Mucosa of gallbladder (tissue), 1 donor: Measurements from ENCODE around the gene TBC1D21. TPM values are rescaled to one million over a fixed set of nuclear protein-coding genes. Genes with fewer than 3 reads are reported as not detected.
A peak's percentile ranks its signal among the peaks of the same experiment; 100 is the strongest.

Experiments
- DNase-seq: peaks from one replicate; pipeline ENCODE4 v3.0.0-alpha.2; 2020; ENCODE audit warnings: low spot score
- total RNA-seq: library from RNA; stranded (reverse); gene quantifications from one replicate; pipeline ENCODE4 v1.2.1, GENCODE V29; 2021
- donor health status: DM: no; HTN: no; CAD: no.

Gene TBC1D21
- total RNA-seq, 1 donor from 2014 or later = not detected

- DNase-seq = no peak
Measured at GRCh38 chr15:73858062-73858461, 15.3 kb upstream of the TBC1D21 start.

GRCh38 chr15:73862276-73862675, 11.1 kb upstream of the TBC1D21 start:
- no peak for DNase-seq

DNA sequence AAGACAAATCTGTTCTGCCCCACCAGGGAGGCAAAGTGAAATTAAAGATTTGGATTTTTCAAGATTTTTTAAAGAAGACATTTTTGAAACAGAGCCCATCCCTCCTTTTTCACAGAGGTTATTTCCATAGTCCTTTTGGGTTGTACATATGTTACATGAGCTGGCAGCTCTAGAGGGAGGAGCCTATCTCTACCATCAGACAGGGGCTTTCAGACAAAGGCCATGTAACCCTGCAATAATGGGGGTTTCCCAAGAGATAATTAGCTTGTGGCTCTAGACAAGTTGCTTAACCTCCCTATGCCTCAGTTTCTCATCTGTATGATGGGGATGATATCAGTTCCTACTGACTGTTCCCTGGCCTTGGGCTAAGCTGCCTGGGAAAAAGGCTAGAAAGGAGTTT, 8.0 kb upstream of the TBC1D21 start:
- DNase-seq = no peak

DNA sequence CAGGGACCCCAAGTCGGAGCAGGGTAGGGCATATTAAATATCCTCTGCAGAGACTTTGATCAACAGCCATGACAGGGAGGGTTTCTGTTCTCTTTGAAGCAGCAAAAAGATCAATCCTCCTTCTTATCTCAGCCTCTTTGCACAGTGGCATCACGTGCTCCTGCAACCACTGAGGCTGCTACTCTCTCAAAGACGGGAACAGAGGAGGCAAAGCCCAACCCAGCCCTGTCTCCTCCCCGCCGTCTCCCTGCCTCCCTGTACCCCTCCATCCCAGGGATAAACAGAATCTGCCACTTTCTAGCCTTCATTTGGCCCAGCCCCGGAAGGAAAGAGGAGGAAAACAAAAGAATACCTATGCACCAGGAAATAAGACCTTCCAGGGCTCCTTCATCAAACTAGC, 7.5 kb upstream of the TBC1D21 start:
- DNase-seq = peak; percentile 39

GRCh38 chr15:73866481-73866880, 6.9 kb upstream of the TBC1D21 start:
- no peak for DNase-seq

GRCh38 chr15:73866881-73867410, 6.4 kb upstream of the TBC1D21 start:
- DNase-seq = no peak

GRCh38 chr15:73867426-73867825, 5.9 kb upstream of the TBC1D21 start:
- no peak for DNase-seq

DNA sequence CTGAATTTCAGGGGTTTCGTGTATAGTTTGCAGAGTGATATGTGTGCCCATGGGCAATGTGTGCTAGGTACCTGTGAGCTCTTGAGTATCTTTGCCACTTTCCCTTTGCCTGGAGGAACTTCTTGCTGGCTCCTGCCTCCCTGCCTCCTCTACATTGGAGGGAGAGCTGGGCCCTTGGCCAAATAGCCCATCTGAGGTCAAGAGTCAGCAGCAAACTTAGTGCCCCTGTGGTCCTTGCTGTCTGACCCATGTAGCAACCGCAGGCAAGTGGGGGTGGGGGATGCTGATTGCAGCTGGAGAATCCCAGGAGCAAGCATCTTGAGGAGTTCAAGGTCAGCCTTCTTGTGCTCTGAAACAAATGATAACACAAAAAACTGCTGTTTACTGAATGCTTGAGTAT, 5.4 kb upstream of the TBC1D21 start:
- no peak for DNase-seq

DNA sequence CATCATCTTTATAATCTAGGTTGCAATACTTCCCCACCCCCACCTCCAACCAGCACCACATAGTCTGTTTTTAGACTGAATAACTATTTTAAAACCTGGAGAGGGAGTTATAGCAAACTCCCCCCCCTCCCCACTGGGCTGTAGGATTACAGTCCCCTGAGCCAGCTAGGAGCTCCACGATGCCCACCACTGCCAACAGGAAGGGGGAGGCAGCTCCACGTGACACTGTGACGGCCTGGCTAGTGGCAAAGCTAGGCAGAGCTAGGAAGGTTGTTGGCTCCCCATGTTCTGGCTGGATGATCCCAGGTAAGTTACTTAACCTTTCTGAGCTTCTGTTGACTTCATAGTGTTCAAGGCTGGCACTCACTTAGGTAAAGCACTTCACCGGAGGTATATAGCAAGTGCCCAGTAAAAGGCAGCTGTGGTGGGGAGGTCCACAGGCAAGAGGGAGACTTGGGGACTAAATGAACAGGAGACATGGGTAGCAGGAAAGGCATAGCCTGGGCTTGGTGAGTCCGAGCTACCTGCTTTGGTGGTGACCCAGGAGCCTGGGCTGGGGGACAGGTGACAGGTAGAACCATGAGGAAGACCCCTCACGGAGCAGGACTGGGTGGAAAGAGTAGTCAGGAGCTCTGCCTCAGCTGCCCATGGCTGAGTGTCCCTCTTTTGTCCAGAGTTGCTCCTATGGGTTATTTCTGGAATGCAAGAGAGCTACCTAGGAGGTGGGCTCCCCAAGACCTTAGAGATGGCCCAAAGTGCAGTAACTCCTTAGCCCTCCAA, 4.0 kb upstream of the TBC1D21 start:
- no peak for DNase-seq

GRCh38 chr15:73870700-73871408, 2.5 kb upstream of the TBC1D21 start:
- peak; percentile 48 for DNase-seq

DNA sequence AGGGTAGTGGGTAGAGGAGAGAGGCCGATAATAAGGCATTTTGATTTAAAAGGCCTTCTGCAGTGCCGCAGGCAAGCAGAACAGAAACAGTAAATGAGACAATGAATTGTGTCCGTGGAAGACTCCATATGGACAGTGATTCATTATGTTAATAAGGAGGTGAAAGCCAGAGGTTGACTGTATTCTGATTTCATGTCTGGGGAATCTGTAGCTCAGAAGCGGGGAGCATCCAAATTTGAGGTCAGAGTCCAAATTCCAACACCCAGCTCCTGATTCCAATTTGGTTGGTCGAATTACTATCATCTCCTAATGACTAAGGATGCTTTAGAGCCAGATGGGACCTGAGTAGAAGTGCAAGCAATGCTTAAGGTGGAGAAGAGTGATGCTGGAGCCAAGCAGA, 1.0 kb upstream of the TBC1D21 start:
- DNase-seq = no peak

DNA sequence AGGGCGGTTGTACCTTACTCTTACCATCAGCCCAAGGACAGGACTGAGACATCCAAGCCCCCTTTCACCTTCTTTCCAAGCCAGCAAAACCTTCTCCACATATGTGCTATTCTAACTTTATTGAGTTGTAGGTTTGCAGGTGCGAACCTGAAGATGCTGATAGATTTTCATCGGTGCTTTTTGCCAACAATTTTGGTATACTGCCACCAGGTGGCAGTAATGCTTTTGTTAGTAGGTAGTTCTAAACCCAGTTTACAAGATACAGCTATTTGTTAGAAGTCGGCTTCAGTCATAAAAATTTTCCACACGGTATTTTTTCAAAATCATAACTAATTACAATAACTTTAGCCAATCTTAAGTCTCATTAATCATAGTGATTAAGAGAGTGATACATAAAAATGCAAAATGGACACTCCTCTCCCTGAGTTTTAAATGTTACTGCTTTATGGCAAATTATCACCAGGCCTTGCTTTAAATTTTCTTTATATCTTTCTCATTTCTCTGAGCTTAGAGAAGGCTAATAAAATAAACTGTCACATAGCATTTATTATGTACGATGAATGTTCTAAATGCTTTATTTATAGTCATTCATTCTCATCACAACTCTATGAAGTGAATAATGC, 636 bp downstream of the TBC1D21 start:
- DNase-seq = peak; percentile 51

- DNase-seq = no peak
Measured at GRCh38 chr15:73879426-73879825, 6.1 kb downstream of the TBC1D21 start.

GRCh38 chr15:73881579-73882320, 8.4 kb downstream of the TBC1D21 start:
- no peak for DNase-seq

- DNase-seq = no peak
Measured at GRCh38 chr15:73882761-73883419, 9.5 kb downstream of the TBC1D21 start.

GRCh38 chr15:73884159-73884558, 10.8 kb downstream of the TBC1D21 start:
- no peak for DNase-seq

DNA sequence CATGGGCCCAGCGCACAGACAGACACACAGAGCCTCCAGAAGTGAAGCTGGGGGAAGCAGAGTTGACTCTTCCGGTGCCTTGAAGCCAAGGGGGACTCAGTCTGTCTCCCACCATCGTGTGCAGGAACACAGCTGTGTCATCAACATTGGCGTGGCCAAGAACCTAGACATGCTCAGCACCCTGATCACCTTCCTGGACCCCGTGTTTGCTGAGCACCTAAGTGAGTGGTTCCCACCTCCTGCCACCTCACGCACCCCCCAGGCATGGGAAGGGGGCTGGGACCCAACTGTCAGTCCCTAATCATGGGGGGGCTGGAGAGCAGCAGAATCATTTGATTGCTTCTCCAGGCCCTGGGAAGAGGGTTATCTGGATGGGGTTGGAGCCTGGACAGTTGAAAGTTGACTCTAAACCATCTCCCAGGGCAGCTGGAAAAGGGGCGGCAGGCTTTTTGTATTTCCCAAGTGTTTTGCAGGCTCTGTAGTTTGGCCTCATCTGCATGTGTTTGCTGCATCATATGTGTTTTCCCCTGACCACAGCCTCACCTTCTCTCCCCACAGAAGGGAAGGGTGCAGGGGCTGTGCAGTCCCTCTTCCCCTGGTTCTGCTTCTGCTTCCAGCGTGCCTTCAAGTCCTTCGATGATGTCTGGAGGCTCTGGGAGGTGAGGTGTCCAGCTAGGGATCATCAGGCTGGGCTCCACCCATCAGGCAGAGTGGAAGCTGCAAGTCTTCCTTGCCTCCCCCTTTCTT, 12.8 kb downstream of the TBC1D21 start:
- no peak for DNase-seq

DNA sequence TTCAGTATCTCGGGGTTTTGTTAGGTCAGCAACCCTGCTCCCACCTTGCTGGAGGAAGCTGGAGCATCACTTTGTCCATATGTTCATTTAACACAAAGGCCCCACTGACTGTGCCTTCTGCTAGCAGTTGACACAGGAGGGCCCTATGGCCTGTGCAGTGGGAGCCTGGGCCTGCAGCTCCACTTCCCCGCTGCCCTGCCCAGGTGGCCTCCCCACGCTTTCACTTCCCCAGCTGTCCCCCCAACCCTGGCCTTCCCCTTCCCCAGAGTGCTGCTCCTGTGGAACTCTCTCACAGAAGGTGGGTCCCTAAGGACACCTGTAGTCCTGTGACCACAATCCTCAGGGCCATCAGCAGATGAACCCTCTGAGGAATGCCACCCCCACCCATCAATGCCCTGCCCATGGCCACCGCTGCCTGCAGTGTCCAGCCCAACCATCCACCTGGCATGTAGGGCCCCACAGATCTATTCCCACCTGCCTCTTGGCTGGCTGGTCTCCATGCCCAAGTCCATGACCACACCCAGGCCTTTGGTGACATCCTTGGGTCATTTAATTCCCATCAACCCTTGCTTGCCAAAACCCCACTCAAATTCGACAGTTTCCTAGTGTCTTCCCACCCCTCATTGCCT, 13.5 kb downstream of the TBC1D21 start:
- DNase-seq = no peak

DNA sequence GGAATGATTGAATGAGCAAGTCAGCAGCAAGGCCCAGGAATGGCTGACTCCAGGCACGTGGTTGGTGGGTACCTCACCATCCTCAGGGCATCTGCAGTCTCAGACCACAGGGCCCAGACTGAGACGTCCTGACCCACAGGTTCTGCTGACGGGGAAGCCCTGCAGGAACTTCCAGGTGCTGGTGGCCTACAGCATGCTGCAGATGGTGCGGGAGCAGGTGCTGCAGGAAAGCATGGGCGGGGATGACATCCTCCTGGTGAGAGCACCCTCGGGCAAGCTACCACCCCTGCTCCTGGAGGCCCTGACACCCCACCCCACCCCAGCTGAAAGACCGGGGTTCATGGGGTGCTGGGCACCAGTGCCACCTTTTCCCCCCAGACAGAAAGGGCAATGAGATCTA, 14.1 kb downstream of the TBC1D21 start:
- DNase-seq = no peak
